ENCODE results near the gene PTGFR. TPM values are rescaled to one million over a fixed set of nuclear protein-coding genes. Genes with fewer than 3 reads are reported as not detected.

The PTGFR gene
- total RNA-seq, 3 donors from 2014 or later (not counting 1 experiment from before 2014, with no cell fraction given) = not detected

DNA sequence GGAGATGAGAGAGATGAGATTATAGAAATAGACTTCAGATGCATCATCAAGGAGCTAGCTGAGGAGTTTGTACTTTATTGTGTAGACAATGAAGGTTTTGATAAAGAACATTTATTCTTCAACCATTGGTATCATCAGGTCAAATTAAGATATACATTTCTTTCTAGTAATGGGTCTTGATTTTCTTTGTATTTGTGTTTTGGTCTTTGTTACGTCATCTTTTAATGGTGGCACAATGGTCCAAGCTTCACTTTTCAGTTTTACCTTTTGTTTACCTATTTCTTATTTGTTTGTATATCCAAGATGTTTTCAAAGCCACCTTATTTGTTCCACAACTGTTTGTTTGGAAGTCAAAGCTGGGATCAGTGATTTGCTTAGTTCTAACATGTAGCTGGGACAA lies 44.5 kb downstream of the PTGFR start:
- intact Hi-C loops (cut with micrococcal nuclease) = no loop called here
- TF ChIP-seq, protein P1, sequence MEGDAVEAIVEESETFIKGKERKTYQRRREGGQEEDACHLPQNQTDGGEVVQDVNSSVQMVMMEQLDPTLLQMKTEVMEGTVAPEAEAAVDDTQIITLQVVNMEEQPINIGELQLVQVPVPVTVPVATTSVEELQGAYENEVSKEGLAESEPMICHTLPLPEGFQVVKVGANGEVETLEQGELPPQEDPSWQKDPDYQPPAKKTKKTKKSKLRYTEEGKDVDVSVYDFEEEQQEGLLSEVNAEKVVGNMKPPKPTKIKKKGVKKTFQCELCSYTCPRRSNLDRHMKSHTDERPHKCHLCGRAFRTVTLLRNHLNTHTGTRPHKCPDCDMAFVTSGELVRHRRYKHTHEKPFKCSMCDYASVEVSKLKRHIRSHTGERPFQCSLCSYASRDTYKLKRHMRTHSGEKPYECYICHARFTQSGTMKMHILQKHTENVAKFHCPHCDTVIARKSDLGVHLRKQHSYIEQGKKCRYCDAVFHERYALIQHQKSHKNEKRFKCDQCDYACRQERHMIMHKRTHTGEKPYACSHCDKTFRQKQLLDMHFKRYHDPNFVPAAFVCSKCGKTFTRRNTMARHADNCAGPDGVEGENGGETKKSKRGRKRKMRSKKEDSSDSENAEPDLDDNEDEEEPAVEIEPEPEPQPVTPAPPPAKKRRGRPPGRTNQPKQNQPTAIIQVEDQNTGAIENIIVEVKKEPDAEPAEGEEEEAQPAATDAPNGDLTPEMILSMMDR (IDR thresholded peaks at IDR 0.05) = no peak
- H3K27ac Mint-ChIP-seq = no peak overlapping the region
- ATAC-seq (no peak), DNase-seq (no peak)
- no peaks in the 10 kb centered on the region for H3K9me3 ChIP-seq (ENCODE audit: control insufficient read depth, insufficient read depth, low read length)
- no peak overlapping the region for H3K27ac ChIP-seq (ENCODE audit: low read length)
- H3K4me1 Mint-ChIP-seq = no peaks in the 10 kb centered on the region
- peaks cover 2 to 3% of the 10 kb centered on the region in 2 donors for H3K9me3 Mint-ChIP-seq
- H3K27me3 ChIP-seq (ENCODE audit: control insufficient read depth, insufficient read depth, low read length) = no peaks in the 10 kb centered on the region
- no peaks in the 10 kb centered on the region for H3K36me3 ChIP-seq (ENCODE audit: control insufficient read depth, insufficient read depth, low read length)
- no peaks in the 10 kb centered on the region for H3K36me3 Mint-ChIP-seq
- H3K27me3 Mint-ChIP-seq (ENCODE audit: low read depth in 2 of 2) = no peaks in the 10 kb centered on the region
- no peak overlapping the region for H3K4me3 Mint-ChIP-seq
- no CpG with 5 or more reads among the region's 1 CpG for WGBS (ENCODE audit: insufficient coverage)
- H3K4me1 ChIP-seq (ENCODE audit: control insufficient read depth, insufficient read depth, low read length) = no peaks in the 10 kb centered on the region
- no peak overlapping the region for H3K4me3 ChIP-seq (ENCODE audit: low read length)

DNA sequence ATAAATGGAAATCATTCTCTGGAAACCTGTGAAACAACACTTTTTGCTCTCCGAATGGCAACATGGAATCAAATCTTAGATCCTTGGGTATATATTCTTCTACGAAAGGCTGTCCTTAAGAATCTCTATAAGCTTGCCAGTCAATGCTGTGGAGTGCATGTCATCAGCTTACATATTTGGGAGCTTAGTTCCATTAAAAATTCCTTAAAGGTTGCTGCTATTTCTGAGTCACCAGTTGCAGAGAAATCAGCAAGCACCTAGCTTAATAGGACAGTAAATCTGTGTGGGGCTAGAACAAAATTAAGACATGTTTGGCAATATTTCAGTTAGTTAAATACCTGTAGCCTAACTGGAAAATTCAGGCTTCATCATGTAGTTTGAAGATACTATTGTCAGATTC lies 45.7 kb downstream of the PTGFR start:
- H3K36me3 Mint-ChIP-seq = no peaks in the 10 kb centered on the region
- H3K9me3 ChIP-seq (ENCODE audit: control insufficient read depth, insufficient read depth, low read length) = no peaks in the 10 kb centered on the region
- H3K4me1 Mint-ChIP-seq = no peaks in the 10 kb centered on the region
- H3K27me3 Mint-ChIP-seq (ENCODE audit: low read depth in 2 of 2) = no peaks in the 10 kb centered on the region
- no peak overlapping the region for H3K27ac Mint-ChIP-seq
- H3K4me3 Mint-ChIP-seq = no peak overlapping the region
- no peaks in the 10 kb centered on the region for H3K36me3 ChIP-seq (ENCODE audit: control insufficient read depth, insufficient read depth, low read length)
- TF ChIP-seq, protein P1 (IDR thresholded peaks at IDR 0.05) = no peak
- H3K9me3 Mint-ChIP-seq = peaks cover 4% of the 10 kb centered on the region in 2 donors
- ATAC-seq = no peak
- no peak overlapping the region for H3K4me3 ChIP-seq (ENCODE audit: low read length)
- H3K27me3 ChIP-seq (ENCODE audit: control insufficient read depth, insufficient read depth, low read length) = no peaks in the 10 kb centered on the region
- intact Hi-C loops (cut with micrococcal nuclease) = no loop called here
- 85% methylated on average over 2 of the region's 2 CpGs for WGBS (ENCODE audit: insufficient coverage)
- no peak for DNase-seq
- no peak overlapping the region for H3K27ac ChIP-seq (ENCODE audit: low read length)
- H3K4me1 ChIP-seq (ENCODE audit: control insufficient read depth, insufficient read depth, low read length) = no peaks in the 10 kb centered on the region

DNA sequence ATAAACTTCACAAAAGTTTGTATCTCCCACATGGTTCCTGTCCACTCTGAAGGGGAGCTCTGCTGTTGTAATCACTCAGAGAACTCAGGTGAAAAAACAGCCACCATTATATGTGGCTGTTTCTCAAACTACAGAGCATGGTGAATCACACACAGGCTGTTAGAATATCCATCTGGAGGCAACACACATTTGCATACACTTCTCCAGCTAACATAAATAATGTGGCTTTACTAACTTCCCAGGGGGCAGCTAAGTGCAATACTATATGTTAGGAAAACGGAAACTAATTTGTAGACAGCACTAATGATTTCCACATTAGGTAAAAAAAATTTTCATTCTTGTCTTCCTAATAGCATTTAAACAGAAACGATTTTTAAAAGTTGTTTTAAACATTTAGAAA lies 49.3 kb downstream of the PTGFR start:
- no peaks in the 10 kb centered on the region for H3K4me1 Mint-ChIP-seq
- Histone ChIP-seq H3K4me3 (ENCODE audit: low read length) (no peak overlapping the region), H3K27ac (ENCODE audit: low read length) (no peak overlapping the region), H3K4me1 (ENCODE audit: control insufficient read depth, insufficient read depth, low read length) (no peaks in the 10 kb centered on the region), H3K27me3 (ENCODE audit: control insufficient read depth, insufficient read depth, low read length) (no peaks in the 10 kb centered on the region), H3K9me3 (ENCODE audit: control insufficient read depth, insufficient read depth, low read length) (no peaks in the 10 kb centered on the region), H3K36me3 (ENCODE audit: control insufficient read depth, insufficient read depth, low read length) (no peaks in the 10 kb centered on the region)
- ATAC-seq (no peak), DNase-seq (no peak)
- H3K4me3 Mint-ChIP-seq = no peak overlapping the region
- H3K36me3 Mint-ChIP-seq = no peaks in the 10 kb centered on the region
- no CpG with 5 or more reads among the region's 2 CpGs for WGBS (ENCODE audit: insufficient coverage)
- TF ChIP-seq, protein P1 (IDR thresholded peaks at IDR 0.05) = no peak
- H3K27me3 Mint-ChIP-seq (ENCODE audit: low read depth in 2 of 2) = no peaks in the 10 kb centered on the region
- H3K9me3 Mint-ChIP-seq = peaks cover 9 to 13% of the 10 kb centered on the region in 2 donors
- no peak overlapping the region for H3K27ac Mint-ChIP-seq
- intact Hi-C loops (cut with micrococcal nuclease) = no loop called here

DNA sequence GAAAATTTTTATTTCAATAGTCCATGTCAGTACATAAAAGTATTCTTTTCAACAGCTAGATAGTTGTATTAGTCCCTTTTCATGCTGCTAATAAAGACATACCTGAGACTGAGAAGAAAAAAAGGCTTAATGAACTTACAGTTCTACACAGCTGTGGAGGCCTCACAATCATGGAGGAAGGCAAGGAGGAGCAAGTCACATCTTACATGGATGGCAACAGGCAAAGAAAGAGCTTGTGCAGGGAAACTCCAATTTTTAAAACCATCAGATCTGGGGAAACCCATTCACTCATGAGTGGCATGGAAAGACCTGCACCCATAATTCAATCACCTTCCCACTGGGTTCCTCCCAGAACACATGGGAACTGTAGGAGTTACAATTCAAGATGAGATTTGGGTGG lies 50.7 kb downstream of the PTGFR start:
- no peak for ATAC-seq
- no peaks in the 10 kb centered on the region for H3K36me3 ChIP-seq (ENCODE audit: control insufficient read depth, insufficient read depth, low read length)
- H3K4me1 Mint-ChIP-seq = no peaks in the 10 kb centered on the region

More for the DNA sequence above, 50.7 kb downstream of the PTGFR start:
- Histone ChIP-seq H3K27me3 (ENCODE audit: control insufficient read depth, insufficient read depth, low read length) (no peaks in the 10 kb centered on the region), H3K4me3 (ENCODE audit: low read length) (no peak overlapping the region), H3K27ac (ENCODE audit: low read length) (no peak overlapping the region), H3K9me3 (ENCODE audit: control insufficient read depth, insufficient read depth, low read length) (no peaks in the 10 kb centered on the region), H3K4me1 (ENCODE audit: control insufficient read depth, insufficient read depth, low read length) (no peaks in the 10 kb centered on the region)
- intact Hi-C loops (cut with micrococcal nuclease) = no loop called here
- no peak for DNase-seq
- peaks cover 9 to 13% of the 10 kb centered on the region in 2 donors for H3K9me3 Mint-ChIP-seq
- no peak overlapping the region for H3K4me3 Mint-ChIP-seq
- no peaks in the 10 kb centered on the region for H3K27me3 Mint-ChIP-seq (ENCODE audit: low read depth in 2 of 2)
- TF ChIP-seq, protein P1 (IDR thresholded peaks at IDR 0.05) = no peak
- H3K36me3 Mint-ChIP-seq = no peaks in the 10 kb centered on the region
- no peak overlapping the region for H3K27ac Mint-ChIP-seq

Measured in natural killer cell (primary cell).